Measurements from ENCODE around the gene EPHB1. TPM values are rescaled to one million over a fixed set of nuclear protein-coding genes. Genes with fewer than 3 reads are reported as not detected.

The EPHB1 gene
- total RNA-seq, 4 donors from 2014 or later = 0.82 to 2.2 (median 1.2) TPM

- intact Hi-C loops (cut with DNase I; ENCODE audit: low total_unique reads) (no loop called here), in situ Hi-C loops (cut with MboI; ENCODE audit: low pct_ligation_motif_present in 1 of 4, low pct_unique_long_range_greater_than_20kb in 1 of 4, low sequenced_read_pairs in 3 of 4) (no loop called here)
- 86% methylated on average over 2 of the region's 2 CpGs; no CpG with 5 or more reads in 1 of the 2 donors for WGBS, 2 donors (ENCODE audit: low coverage in 1 of 2)
- no peaks in the 10 kb centered on the region for H3K36me3 ChIP-seq
- no peaks in the 10 kb centered on the region for H3K4me1 ChIP-seq
- TF ChIP-seq POLR2AphosphoS5 (IDR thresholded peaks at IDR 0.05) = no peak
- TF ChIP-seq EP300 (IDR thresholded peaks at IDR 0.05; ENCODE audit: low read depth) = no peak
- no peaks in the 10 kb centered on the region for H3K27me3 ChIP-seq
- DNase-seq = no peak
- no peak overlapping the region for H3K27ac ChIP-seq
- H3K9me3 ChIP-seq = no peaks in the 10 kb centered on the region
- no peak overlapping the region for H3K4me3 ChIP-seq
These were observed 29.6 kb upstream of the EPHB1 start for GRCh38 chr3:134765468-134765867.

GRCh38 chr3:134766290-134766689, 28.8 kb upstream of the EPHB1 start:
- Histone ChIP-seq H3K27me3 (no peaks in the 10 kb centered on the region), H3K4me1 (no peaks in the 10 kb centered on the region), H3K27ac (no peak overlapping the region), H3K4me3 (no peak overlapping the region), H3K36me3 (no peaks in the 10 kb centered on the region), H3K9me3 (no peaks in the 10 kb centered on the region)
- DNase-seq = no peak
- intact Hi-C loops (cut with DNase I; ENCODE audit: low total_unique reads) (no loop called here), in situ Hi-C loops (cut with MboI; ENCODE audit: low pct_ligation_motif_present in 1 of 4, low pct_unique_long_range_greater_than_20kb in 1 of 4, low sequenced_read_pairs in 3 of 4) (no loop called here)
- 67 to 85% methylated on average over 1 of the region's 1 CpG for WGBS, 2 donors (ENCODE audit: low coverage in 1 of 2)
- TF ChIP-seq, protein P1, sequence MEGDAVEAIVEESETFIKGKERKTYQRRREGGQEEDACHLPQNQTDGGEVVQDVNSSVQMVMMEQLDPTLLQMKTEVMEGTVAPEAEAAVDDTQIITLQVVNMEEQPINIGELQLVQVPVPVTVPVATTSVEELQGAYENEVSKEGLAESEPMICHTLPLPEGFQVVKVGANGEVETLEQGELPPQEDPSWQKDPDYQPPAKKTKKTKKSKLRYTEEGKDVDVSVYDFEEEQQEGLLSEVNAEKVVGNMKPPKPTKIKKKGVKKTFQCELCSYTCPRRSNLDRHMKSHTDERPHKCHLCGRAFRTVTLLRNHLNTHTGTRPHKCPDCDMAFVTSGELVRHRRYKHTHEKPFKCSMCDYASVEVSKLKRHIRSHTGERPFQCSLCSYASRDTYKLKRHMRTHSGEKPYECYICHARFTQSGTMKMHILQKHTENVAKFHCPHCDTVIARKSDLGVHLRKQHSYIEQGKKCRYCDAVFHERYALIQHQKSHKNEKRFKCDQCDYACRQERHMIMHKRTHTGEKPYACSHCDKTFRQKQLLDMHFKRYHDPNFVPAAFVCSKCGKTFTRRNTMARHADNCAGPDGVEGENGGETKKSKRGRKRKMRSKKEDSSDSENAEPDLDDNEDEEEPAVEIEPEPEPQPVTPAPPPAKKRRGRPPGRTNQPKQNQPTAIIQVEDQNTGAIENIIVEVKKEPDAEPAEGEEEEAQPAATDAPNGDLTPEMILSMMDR (IDR thresholded peaks at IDR 0.05) = no peak
- no peak for TF ChIP-seq EP300 (IDR thresholded peaks at IDR 0.05; ENCODE audit: low read depth)
- TF ChIP-seq POLR2A (IDR thresholded peaks at IDR 0.05) = no peak
- no peak for TF ChIP-seq POLR2AphosphoS5 (IDR thresholded peaks at IDR 0.05)

DNA sequence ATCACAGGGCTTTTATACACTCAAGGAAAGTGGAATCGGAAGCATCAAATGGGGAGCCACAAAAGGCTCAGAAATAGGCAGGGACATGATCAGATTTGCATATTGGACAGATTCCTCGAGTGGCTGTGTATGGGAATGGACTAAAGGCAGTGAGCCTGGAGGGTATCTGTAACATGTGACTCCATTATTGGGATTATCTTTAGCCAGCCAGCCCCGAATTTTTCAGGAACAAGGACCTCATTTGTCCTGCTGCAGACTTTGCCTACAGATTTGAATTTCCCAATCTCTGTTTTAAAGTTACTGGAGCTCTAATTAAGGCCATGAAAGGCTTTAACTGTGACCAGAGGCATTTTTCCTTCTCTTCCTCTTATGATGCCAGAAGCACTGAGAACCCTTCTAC, 26.9 kb upstream of the EPHB1 start:
- DNase-seq = no peak
- intact Hi-C loops (cut with DNase I; ENCODE audit: low total_unique reads) (no loop called here), in situ Hi-C loops (cut with MboI; ENCODE audit: low pct_ligation_motif_present in 1 of 4, low pct_unique_long_range_greater_than_20kb in 1 of 4, low sequenced_read_pairs in 3 of 4) (no loop called here)
- 73 to 78% methylated on average over 3 of the region's 3 CpGs for WGBS, 2 donors (ENCODE audit: low coverage in 1 of 2)
- Histone ChIP-seq H3K27me3 (no peaks in the 10 kb centered on the region), H3K4me3 (no peak overlapping the region), H3K36me3 (no peaks in the 10 kb centered on the region), H3K4me1 (no peaks in the 10 kb centered on the region), H3K27ac (no peak overlapping the region), H3K9me3 (no peaks in the 10 kb centered on the region)
- TF ChIP-seq, protein P1 (IDR thresholded peaks at IDR 0.05) = no peak
- no peak for TF ChIP-seq EP300 (IDR thresholded peaks at IDR 0.05; ENCODE audit: low read depth)
- no peak for TF ChIP-seq POLR2AphosphoS5 (IDR thresholded peaks at IDR 0.05)
- TF ChIP-seq POLR2A (IDR thresholded peaks at IDR 0.05) = no peak

DNA sequence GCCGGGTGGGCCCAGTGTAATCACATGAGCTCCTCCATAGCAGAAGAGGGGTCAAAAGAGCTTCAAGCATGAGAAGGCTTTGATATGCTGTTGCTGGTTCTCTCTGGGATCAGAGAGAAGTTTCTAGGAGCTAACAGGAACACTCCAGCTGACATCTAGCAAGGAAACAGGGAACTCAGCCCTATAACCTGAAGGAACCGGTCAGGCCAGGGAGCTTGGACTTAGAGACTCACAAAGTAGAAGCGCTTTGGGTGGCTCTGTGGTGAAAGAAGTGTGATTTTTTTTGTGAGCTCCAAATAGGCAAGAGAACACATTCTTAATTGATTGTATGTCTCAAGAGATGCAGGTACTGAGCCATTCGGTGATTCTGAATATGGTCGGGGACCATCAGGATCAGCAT, 26.2 kb upstream of the EPHB1 start:
- intact Hi-C loops (cut with DNase I; ENCODE audit: low total_unique reads) (no loop called here), in situ Hi-C loops (cut with MboI; ENCODE audit: low pct_ligation_motif_present in 1 of 4, low pct_unique_long_range_greater_than_20kb in 1 of 4, low sequenced_read_pairs in 3 of 4) (no loop called here)
- H3K9me3 ChIP-seq = no peaks in the 10 kb centered on the region
- H3K27me3 ChIP-seq = no peaks in the 10 kb centered on the region
- TF ChIP-seq, protein P1 (IDR thresholded peaks at IDR 0.05) = no peak
- no peak for TF ChIP-seq EP300 (IDR thresholded peaks at IDR 0.05; ENCODE audit: low read depth)
- 85% methylated on average over 5 of the region's 5 CpGs; no CpG with 5 or more reads in 1 of the 2 donors for WGBS, 2 donors (ENCODE audit: low coverage in 1 of 2)
- no peak overlapping the region for H3K4me3 ChIP-seq
- DNase-seq = no peak
- H3K4me1 ChIP-seq = no peaks in the 10 kb centered on the region
- no peak overlapping the region for H3K27ac ChIP-seq
- H3K36me3 ChIP-seq = no peaks in the 10 kb centered on the region

DNA sequence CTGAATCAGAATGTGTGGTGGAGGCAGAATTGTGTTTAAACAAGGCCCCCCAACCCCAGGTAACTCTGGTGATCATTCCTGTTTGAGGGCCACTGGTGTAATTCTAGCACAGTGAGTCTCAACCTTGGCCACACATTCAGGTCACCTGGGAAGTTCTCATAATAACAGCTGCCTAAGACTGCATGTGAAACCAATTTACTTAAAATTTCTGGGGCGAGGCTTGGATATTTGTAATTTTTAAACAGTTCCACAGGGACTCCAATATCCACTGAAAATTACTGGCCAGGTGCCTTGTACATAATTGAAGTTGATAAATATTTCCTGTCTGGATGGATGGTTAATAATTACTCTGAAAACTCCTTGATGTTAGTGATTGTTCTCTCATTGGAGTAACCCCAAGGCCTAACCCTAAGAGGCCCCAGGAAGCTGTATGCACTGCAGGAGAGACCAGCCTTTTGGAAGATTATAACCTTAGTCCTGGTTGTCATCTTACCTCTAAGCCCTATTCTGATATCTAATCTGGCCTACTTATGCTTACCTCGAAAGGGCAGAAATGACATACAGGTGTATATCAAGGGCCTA, 25.7 kb upstream of the EPHB1 start:
- in situ Hi-C loops (cut with MboI; ENCODE audit: low pct_ligation_motif_present in 1 of 4, low pct_unique_long_range_greater_than_20kb in 1 of 4, low sequenced_read_pairs in 3 of 4) = no loop called here
- no peak overlapping the region for H3K27ac ChIP-seq
- H3K27me3 ChIP-seq = no peaks in the 10 kb centered on the region
- H3K4me1 ChIP-seq = no peaks in the 10 kb centered on the region
- no peak for DNase-seq
- intact Hi-C loops (cut with DNase I; ENCODE audit: low total_unique reads) = no loop called here
- H3K9me3 ChIP-seq = no peaks in the 10 kb centered on the region
- no peaks in the 10 kb centered on the region for H3K36me3 ChIP-seq
- no peak overlapping the region for H3K4me3 ChIP-seq
- TF ChIP-seq POLR2A (IDR thresholded peaks at IDR 0.05) = no peak
- TF ChIP-seq POLR2AphosphoS5 (IDR thresholded peaks at IDR 0.05) = no peak
- no peak for TF ChIP-seq EP300 (IDR thresholded peaks at IDR 0.05; ENCODE audit: low read depth)
- TF ChIP-seq, protein P1 (IDR thresholded peaks at IDR 0.05) = no peak
- 67 to 82% methylated on average over 1 to 2 of the region's 2 CpGs for WGBS, 2 donors (ENCODE audit: low coverage in 1 of 2)

Data from transverse colon (tissue), 4 donors.